GM12878 (cell line): ENCODE measurements around the gene MIGA2. TPM values are rescaled to one million over a fixed set of nuclear protein-coding genes. Genes with fewer than 3 reads are reported as not detected.

ENCODE experiments used
- ATAC-seq: fragments of 200-7000 bp; cut with Tn5 transposase; 3 replicates; pipeline ENCODE4 v1.9.1; 2020; ENCODE audit warnings: mild to moderate bottlenecking, moderate library complexity
- BruUV-seq: library from RNA; stranded (reverse); fragments of 400-500 nt; replicated peaks from 2 replicates; lab custom pipeline; 2021; lab: Mats Ljungman, UMichigan
- CTCF ChIA-PET: fragments of 300-600 bp; sonication (Branson Sonifier 250); formaldehyde crosslinking; extraction: SDS; loops from one replicate; lab custom pipeline; 2021; ENCODE audit warnings: inconsistent platforms; lab: Yijun Ruan, JAX
- POLR2A ChIA-PET: fragments of 350-600 bp; formaldehyde crosslinking; extraction: SDS; loops from one replicate; lab custom pipeline; 2021; ENCODE audit warnings: inconsistent platforms; lab: Charles Lee
- RAD21 ChIA-PET: fragments of 300-600 bp; sonication (Branson Sonifier 250); formaldehyde crosslinking; loops from one replicate; lab custom pipeline; 2023; ENCODE audit warnings: antibody characterized with exemption; ENCODE audit not compliant: unreplicated experiment; lab: Charles Lee
- SMC1A ChIA-PET: fragments of 300-600 bp; sonication (Branson Sonifier 250); formaldehyde crosslinking; loops from one replicate; lab custom pipeline; 2023; ENCODE audit not compliant: unreplicated experiment, uncharacterized antibody; lab: Charles Lee
- DNase-seq: peaks from one replicate; pipeline ENCODE4 v3.0.0-alpha.2; 2011; ENCODE audit warnings: low read depth, low spot score
- FAIRE-seq: peaks from 3 replicates; lab custom pipeline; 2011; peaks lifted over from hg19 to GRCh38; lab: Jason Lieb, UNC
- H2AFZ ChIP-seq: 2 replicates; pipeline ENCODE4 v1.6.0; 2011; ENCODE audit warnings: low read depth, low read length, control low read depth; ENCODE audit not compliant: control insufficient read depth
- H3K27ac ChIP-seq: 2 replicates; pipeline ENCODE4 v1.5.1; 2011; ENCODE audit warnings: control low read depth; ENCODE audit not compliant: control insufficient read depth, insufficient read depth
- H3K27me3 ChIP-seq, 2 experiments: replicated peaks in 1 of 2; 2 replicates each; pipeline versions ENCODE4 v1.6.0 to v1.6.1; 2011; ENCODE audit warnings: low read length in 1 of 2; ENCODE audit not compliant: control insufficient read depth in 2 of 2, insufficient read depth in 2 of 2
- H3K36me3 ChIP-seq, 2 experiments: 2 replicates each; pipeline ENCODE4 v1.5.1; 2011; ENCODE audit warnings: low read length in 1 of 2; ENCODE audit not compliant: control insufficient read depth in 2 of 2, insufficient read depth in 2 of 2
- H3K4me1 ChIP-seq: 2 replicates; pipeline ENCODE4 v1.6.1; 2011; ENCODE audit warnings: mild to moderate bottlenecking, low read length, moderate library complexity, mixed read lengths; ENCODE audit not compliant: control insufficient read depth, insufficient read depth
- H3K4me2 ChIP-seq: 2 replicates; pipeline ENCODE4 v1.6.0; 2011; ENCODE audit warnings: control low read depth; ENCODE audit not compliant: control insufficient read depth, insufficient read depth
- H3K4me3 ChIP-seq: fragments of 200-600 bp; sonication (generic); 2 replicates; pipeline ENCODE4 v1.5.1; 2016
- H3K79me2 ChIP-seq: 2 replicates; pipeline ENCODE4 v1.6.0; 2011; ENCODE audit warnings: low read length; ENCODE audit not compliant: control insufficient read depth, insufficient read depth
- H3K9ac ChIP-seq: 2 replicates; pipeline ENCODE4 v1.8.0; 2011; ENCODE audit warnings: low read length, control low read depth, mixed read lengths; ENCODE audit not compliant: control insufficient read depth, insufficient read depth
- H3K9me3 ChIP-seq: replicated peaks from 3 replicates; pipeline ENCODE4 v1.5.1; 2011; ENCODE audit warnings: mild to moderate bottlenecking, low read length; ENCODE audit not compliant: control insufficient read depth, insufficient read depth
- H4K20me1 ChIP-seq: 2 replicates; pipeline ENCODE4 v1.6.0; 2011; ENCODE audit not compliant: control insufficient read depth, insufficient read depth
- ATF2 ChIP-seq: IDR thresholded peaks from 2 replicates; pipeline ENCODE4 v1.6.1; 2012; ENCODE audit warnings: low read length, inconsistent platforms
- E4F1 ChIP-seq: fragments of 450-650 bp; IDR thresholded peaks from 2 replicates; pipeline ENCODE4 v1.6.1; 2018; ENCODE audit warnings: borderline replicate concordance, mild to moderate bottlenecking; ENCODE audit not compliant: partially characterized antibody
- FOXM1 ChIP-seq: IDR thresholded peaks from 2 replicates; pipeline ENCODE4 v1.6.1; 2012; ENCODE audit warnings: low read depth, mild to moderate bottlenecking, inconsistent platforms, low read length, moderate library complexity
- HDAC2 ChIP-seq: fragments of 200-600 bp; sonication (generic); IDR thresholded peaks from 2 replicates; pipeline ENCODE4 v1.6.1; 2017
- IKZF2 ChIP-seq, 2 experiments: fragments of 450-650 bp; IDR thresholded peaks; 2 replicates each; pipeline ENCODE4 v1.6.1; 2017; ENCODE audit warnings: mild to moderate bottlenecking in 2 of 2, moderate library complexity in 2 of 2
- KAT2A ChIP-seq: conservative IDR thresholded peaks from 2 replicates; pipeline ENCODE4 v1.6.1; 2011; ENCODE audit warnings: low read depth, low read length; ENCODE audit not compliant: control insufficient read depth
- MAX ChIP-seq: IDR thresholded peaks from 2 replicates; pipeline ENCODE4 v1.6.1; 2012; ENCODE audit warnings: low read depth, low read length, improper control_type of control experiment
- NFYA ChIP-seq: IDR thresholded peaks from 2 replicates; pipeline ENCODE4 v1.6.1; 2011; ENCODE audit warnings: low read depth, mild to moderate bottlenecking, low read length, improper control_type of control experiment, borderline replicate concordance
- RB1 ChIP-seq: fragments of 450-650 bp; formaldehyde crosslinking; IDR thresholded peaks from 2 replicates; pipeline ENCODE4 v1.6.1; 2017; ENCODE audit warnings: mild to moderate bottlenecking, borderline replicate concordance
- RELA ChIP-seq: fragments of 450-650 bp; IDR thresholded peaks from 2 replicates; pipeline ENCODE4 v1.8.0; 2014; ENCODE audit warnings: borderline replicate concordance; ENCODE audit not compliant: partially characterized antibody
- REST ChIP-seq: IDR thresholded peaks from 2 replicates; pipeline ENCODE4 v1.6.1; 2012; ENCODE audit warnings: mild to moderate bottlenecking, low read depth, low read length
- SMC3 ChIP-seq: IDR thresholded peaks from 2 replicates; pipeline ENCODE4 v1.6.1; 2011; ENCODE audit warnings: low read length, improper control_type of control experiment, borderline replicate concordance
- SPI1 ChIP-seq: IDR thresholded peaks from 2 replicates; pipeline ENCODE4 v1.6.1; 2011; ENCODE audit warnings: low read depth, mild to moderate bottlenecking, low read length, moderate library complexity, borderline replicate concordance; ENCODE audit not compliant: insufficient read depth
- SRF ChIP-seq, 2 experiments: IDR thresholded peaks; 2 replicates each; pipeline ENCODE4 v1.6.1; 2011; ENCODE audit warnings: low read depth in 2 of 2, low read length in 2 of 2, mild to moderate bottlenecking in 1 of 2, moderate library complexity in 1 of 2
- STAT3 ChIP-seq: IDR thresholded peaks from 2 replicates; pipeline ENCODE4 v1.6.1; 2011; ENCODE audit warnings: low read depth, low read length, improper control_type of control experiment
- in situ Hi-C: fragments of 300-500 bp; cut with MboI; formaldehyde crosslinking; loops from 9 replicates; pipeline ENCODE4 v1.14.3; 2018; ENCODE audit warnings: mixed read lengths
- intact Hi-C: fragments of 100-400 bp; cut with micrococcal nuclease; formaldehyde crosslinking; loops from one replicate; pipeline ENCODE4 v1.14.2; 2022; ENCODE audit not compliant: unreplicated experiment
- polyA plus RNA-seq, 11 experiments: library from polyadenylated mRNA; depleted of rRNA in 4 of 11; unstranded in 6 of 11; stranded (reverse) in 5 of 11; fragments of >200 nt; fragmentation: Nextera tagmentation in 4 of 11; fragmentation: Illumina TruSeq in 1 of 11; extraction: Ambion mirVana in 4 of 11; extraction: Trizol in 1 of 11; gene quantifications; 1 replicate in 1 of 11; 2 replicates in 10 of 11; pipeline versions ENCODE4 v1.2.1 to v1.2.3, GENCODE V29; 2011 to 2016; ENCODE audit warnings: inconsistent platforms in 2 of 11, missing spikeins in 2 of 11, low read depth in 1 of 11
- total RNA-seq, 4 experiments: library from RNA; depleted of rRNA in 3 of 4; stranded (reverse); fragments of >200 nt in 3 of 4; fragmentation: Illumina TruSeq in 1 of 4; extraction: Trizol in 1 of 4; gene quantifications; 2 replicates each; pipeline versions ENCODE4 v1.2.1 to v1.2.3, GENCODE V29; 2013 to 2021

Gene MIGA2
- total and polyA plus RNA-seq, 10 of the 15 experiments (the other 5 are each of a cell fraction or from before 2014, with no cell fraction given) = 0.14 to 31.0 (median 12.7) TPM

GRCh38 chr9:129030191-129030590, 6.2 kb upstream of the MIGA2 start:
- in situ Hi-C loops = no loop called here
- intact Hi-C loops = no loop called here
- ChIA-PET SMC1A (interaction anchor here (1.5 kb wide), 1 partner anchor 9 kb away, joined by 4 read pairs; no protein-coding TSS in a partner anchor), POLR2A (interaction anchor here (0.6 to 0.7 kb wide), 2 partner anchors 94 to 224 kb away, joined by 3 to 10 read pairs; no protein-coding TSS in a partner anchor), RAD21 (no interaction called here), CTCF (interaction anchor here (1.0 to 1.6 kb wide), 5 partner anchors 8 to 102 kb away, joined by 3 to 5 read pairs (median 4); no protein-coding TSS in a partner anchor)
- no peak for FAIRE-seq
- Histone ChIP-seq H4K20me1 (no peaks in the 10 kb centered on the region), H3K9ac (no peak overlapping the region), H3K4me3 (no peak overlapping the region), H2AFZ (no peak overlapping the region), H3K4me1 (peaks cover 8% of the 10 kb centered on the region), H3K79me2 (peaks cover 13% of the 10 kb centered on the region), H3K27ac (no peak overlapping the region), H3K4me2 (no peak overlapping the region), H3K36me3 (no peaks in the 10 kb centered on the region), H3K9me3 (no peaks in the 10 kb centered on the region), H3K27me3 (no peaks in the 10 kb centered on the region)
- no peak for ATAC-seq
- BruUV-seq = no TSS peak
- no peak for DNase-seq
- TF ChIP-seq E4F1 (no peak), FOXM1 (no peak), IKZF2 (IDR thresholded peaks at IDR 0.05) (no peak), NFYA (no peak), HDAC2 (no peak), KAT2A (no peak), ATF2 (no peak), RB1 (no peak), STAT3 (no peak), SRF (IDR thresholded peaks at IDR 0.05; ENCODE audit: low read depth in 2 of 2, low read length in 2 of 2) (no peak), MAX (no peak), SPI1 (no peak), REST (no peak), RELA (no peak), SMC3 (no peak)
